Caco-2 (cell line): Measurements from ENCODE around the gene SLC25A26. TPM values are rescaled to one million over a fixed set of nuclear protein-coding genes. Genes with fewer than 3 reads are reported as not detected.
"Not testable (repeated sequence)": the region's sequence is repeated elsewhere in the genome, so short reads cannot be mapped to it uniquely, and the experiment has no call there.

Experiments
- BruUV-seq: library from RNA; stranded (reverse); fragments of 400-500 nt; replicated peaks from 2 replicates; lab custom pipeline; 2021; lab: Mats Ljungman, UMichigan
- CTCF ChIA-PET: fragments of 300-600 bp; sonication (Branson Sonifier 250); formaldehyde crosslinking; loops from one replicate; lab custom pipeline; 2022; ENCODE audit warnings: antibody characterized with exemption; lab: Charles Lee
- POLR2A ChIA-PET: fragments of 300-600 bp; sonication (Branson Sonifier 250); formaldehyde crosslinking; loops from one replicate; lab custom pipeline; 2022; ENCODE audit warnings: antibody characterized with exemption; lab: Charles Lee
- DNase-seq, 2 experiments: peaks; one replicate each; pipeline versions ENCODE4 v3.0.0 to v3.0.0-alpha.2; 2020 to 2022
- H3K27me3 ChIP-seq: replicated peaks from 2 replicates; pipeline ENCODE4 v1.6.0; 2011; ENCODE audit warnings: low read length; ENCODE audit not compliant: control insufficient read depth, insufficient read depth
- H3K36me3 ChIP-seq: 2 replicates; pipeline ENCODE4 v1.5.1; 2011; ENCODE audit warnings: low read length; ENCODE audit not compliant: control insufficient read depth, insufficient read depth
- H3K4me1 ChIP-seq: fragments of 250-450 bp; sonication (Bioruptor Pico); 2 replicates; pipeline ENCODE4 v1.5.1; 2020; ENCODE audit warnings: mild to moderate bottlenecking
- H3K4me3 ChIP-seq: 2 replicates; pipeline ENCODE4 v1.5.1; 2011; ENCODE audit warnings: low read depth, mild to moderate bottlenecking, control low read depth, low read length
- H3K9me3 ChIP-seq: fragments of 250-450 bp; sonication (Bioruptor Pico); 2 replicates; pipeline ENCODE4 v1.5.1; 2020; ENCODE audit warnings: mild to moderate bottlenecking, moderate library complexity
- H3K27ac Mint-ChIP-seq: one replicate; pipeline ENCODE4 v1.8.0; 2022; ENCODE audit warnings: mixed read lengths; ENCODE audit not compliant: unreplicated experiment
- H3K27me3 Mint-ChIP-seq: one replicate; pipeline ENCODE4 v1.8.0; 2022; ENCODE audit warnings: mixed read lengths; ENCODE audit not compliant: insufficient read depth, unreplicated experiment
- H3K36me3 Mint-ChIP-seq: one replicate; pipeline ENCODE4 v1.8.0; 2022; ENCODE audit warnings: mild to moderate bottlenecking, mixed read lengths; ENCODE audit not compliant: insufficient read depth, unreplicated experiment
- H3K4me1 Mint-ChIP-seq: one replicate; pipeline ENCODE4 v1.8.0; 2022; ENCODE audit warnings: low read depth, mixed read lengths; ENCODE audit not compliant: unreplicated experiment
- H3K4me3 Mint-ChIP-seq: one replicate; pipeline ENCODE4 v1.8.0; 2022; ENCODE audit warnings: mild to moderate bottlenecking, moderate library complexity, mixed read lengths; ENCODE audit not compliant: unreplicated experiment
- H3K9me3 Mint-ChIP-seq: one replicate; pipeline ENCODE4 v1.8.0; 2022; ENCODE audit warnings: mixed read lengths; ENCODE audit not compliant: unreplicated experiment
- CTCF ChIP-seq, 2 experiments: fragments of 200-600 bp in 1 of 2; IDR thresholded peaks; 1 replicate in 1 of 2; 2 replicates in 1 of 2; pipeline versions ENCODE4 v1.5.1 to v1.8.0; 2011 to 2022; ENCODE audit warnings: antibody characterized with exemption in 1 of 2, control low read depth in 1 of 2, inconsistent platforms in 1 of 2, low read depth in 1 of 2, low read length in 1 of 2, mild to moderate bottlenecking in 1 of 2, moderate library complexity in 1 of 2; ENCODE audit not compliant: insufficient read depth in 1 of 2, severe bottlenecking in 1 of 2, unreplicated experiment in 1 of 2
- intact Hi-C: fragments of 100-400 bp; cut with micrococcal nuclease; formaldehyde crosslinking; loops from one replicate; pipeline ENCODE4 v1.10.0; 2022; ENCODE audit not compliant: unreplicated experiment
- total RNA-seq: library from RNA; stranded (reverse); gene quantifications from 2 replicates; pipeline ENCODE4 v1.2.3, GENCODE V29; 2022

The SLC25A26 gene
- total RNA-seq, 1 experiment from 2014 or later = 25.4 TPM

- H3K4me1 ChIP-seq = peaks cover 5% of the 10 kb centered on the region
- H3K9me3 Mint-ChIP-seq = no peaks in the 10 kb centered on the region
- no peak overlapping the region for H3K27ac Mint-ChIP-seq
- POLR2A ChIA-PET = no interaction called here
- no peaks in the 10 kb centered on the region for H3K36me3 ChIP-seq
- BruUV-seq = no TSS peak
- DNase-seq = no peak
- CTCF ChIA-PET = no interaction called here
- H3K4me1 Mint-ChIP-seq = no peaks in the 10 kb centered on the region
- no peaks in the 10 kb centered on the region for H3K9me3 ChIP-seq
- intact Hi-C loops = no loop called here
- H3K4me3 ChIP-seq = no peak overlapping the region
- no peaks in the 10 kb centered on the region for H3K27me3 ChIP-seq
- no peak for TF ChIP-seq CTCF (IDR thresholded peaks at IDR 0.05; ENCODE audit: insufficient read depth in 1 of 2, low read depth in 1 of 2, low read length in 1 of 2, severe bottlenecking in 1 of 2, unreplicated experiment in 1 of 2)
- no peaks in the 10 kb centered on the region for H3K27me3 Mint-ChIP-seq
- H3K36me3 Mint-ChIP-seq = no peaks in the 10 kb centered on the region
- no peak overlapping the region for H3K4me3 Mint-ChIP-seq
Observed at GRCh38 chr3:66304293-66304692, 83.5 kb downstream of the SLC25A26 start.

- H3K27me3 ChIP-seq, H3K4me1 Mint-ChIP-seq, H3K9me3 Mint-ChIP-seq, H3K27me3 Mint-ChIP-seq, H3K4me3 Mint-ChIP-seq, POLR2A ChIA-PET, BruUV-seq, CTCF ChIA-PET, H3K4me3 ChIP-seq, DNase-seq, H3K9me3 ChIP-seq, H3K36me3 Mint-ChIP-seq, intact Hi-C loops, H3K4me1 ChIP-seq, H3K36me3 ChIP-seq, H3K27ac Mint-ChIP-seq: not testable (repeated sequence)
Observed at GRCh38 chr3:66306086-66306485, 85.3 kb downstream of the SLC25A26 start.

GRCh38 chr3:66306991-66307390 lies 86.2 kb downstream of the SLC25A26 start:
- H3K27me3 ChIP-seq, BruUV-seq, H3K4me3 Mint-ChIP-seq, DNase-seq, POLR2A ChIA-PET, H3K27ac Mint-ChIP-seq, intact Hi-C loops, H3K4me1 ChIP-seq, H3K27me3 Mint-ChIP-seq, CTCF ChIA-PET, H3K4me1 Mint-ChIP-seq, H3K36me3 Mint-ChIP-seq, H3K4me3 ChIP-seq, H3K9me3 Mint-ChIP-seq, H3K36me3 ChIP-seq, H3K9me3 ChIP-seq: not testable (repeated sequence)

- no TSS peak for BruUV-seq
Observed at GRCh38 chr3:66312039-66312438, 91.2 kb downstream of the SLC25A26 start.

More at GRCh38 chr3:66312039-66312438, 91.2 kb downstream of the SLC25A26 start:
- POLR2A ChIA-PET = no interaction called here
- H3K27me3 Mint-ChIP-seq = no peaks in the 10 kb centered on the region
- Histone ChIP-seq H3K4me1 (no peaks in the 10 kb centered on the region), H3K9me3 (no peaks in the 10 kb centered on the region), H3K4me3 (no peak overlapping the region), H3K36me3 (no peaks in the 10 kb centered on the region), H3K27me3 (no peaks in the 10 kb centered on the region)
- H3K9me3 Mint-ChIP-seq = no peaks in the 10 kb centered on the region
- intact Hi-C loops = no loop called here
- H3K4me1 Mint-ChIP-seq = no peaks in the 10 kb centered on the region
- CTCF ChIA-PET = no interaction called here
- no peaks in the 10 kb centered on the region for H3K36me3 Mint-ChIP-seq
- no peak overlapping the region for H3K4me3 Mint-ChIP-seq
- no peak overlapping the region for H3K27ac Mint-ChIP-seq
- DNase-seq = no peak
- no peak for TF ChIP-seq CTCF (IDR thresholded peaks at IDR 0.05; ENCODE audit: insufficient read depth in 1 of 2, low read depth in 1 of 2, low read length in 1 of 2, severe bottlenecking in 1 of 2, unreplicated experiment in 1 of 2)
